AG09319 (cell line): ENCODE measurements around the gene DUS1L.

Experiments
- DNase-seq: peaks from one replicate; pipeline ENCODE4 v3.0.0-alpha.2; 2010; ENCODE audit warnings: low read depth; ENCODE audit errors: extremely low read depth
- CTCF ChIP-seq: IDR thresholded peaks from 2 replicates; pipeline ENCODE4 v1.5.1; 2011; ENCODE audit warnings: low read depth, mild to moderate bottlenecking, inconsistent platforms, low read length, moderate library complexity

Gene DUS1L

DNA sequence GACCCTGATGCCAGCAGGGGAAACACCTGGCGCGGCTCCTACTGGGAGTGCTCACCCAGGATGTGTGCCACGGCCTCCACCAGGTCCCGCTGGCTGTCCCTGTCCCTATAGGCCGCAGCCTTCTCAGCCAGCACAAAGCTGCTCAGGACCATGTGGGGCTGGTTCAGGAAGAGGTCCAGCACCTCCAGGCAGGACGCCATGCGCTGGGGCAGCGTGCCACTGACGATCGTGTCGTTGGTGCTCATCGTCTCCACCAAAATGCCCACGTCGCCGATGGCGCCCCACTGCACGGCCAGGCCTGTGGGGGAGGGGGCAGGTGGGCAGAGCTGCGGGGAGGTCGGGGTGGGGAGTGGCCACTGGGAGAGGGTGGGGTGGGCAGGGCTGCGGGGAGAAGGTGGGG lies 15.9 kb upstream of the DUS1L start:
- DNase-seq: no peak
- TF ChIP-seq CTCF: no peak

GRCh38 chr17:82080789-82081464 lies 15.3 kb upstream of the DUS1L start:
- DNase-seq: no peak

DNA sequence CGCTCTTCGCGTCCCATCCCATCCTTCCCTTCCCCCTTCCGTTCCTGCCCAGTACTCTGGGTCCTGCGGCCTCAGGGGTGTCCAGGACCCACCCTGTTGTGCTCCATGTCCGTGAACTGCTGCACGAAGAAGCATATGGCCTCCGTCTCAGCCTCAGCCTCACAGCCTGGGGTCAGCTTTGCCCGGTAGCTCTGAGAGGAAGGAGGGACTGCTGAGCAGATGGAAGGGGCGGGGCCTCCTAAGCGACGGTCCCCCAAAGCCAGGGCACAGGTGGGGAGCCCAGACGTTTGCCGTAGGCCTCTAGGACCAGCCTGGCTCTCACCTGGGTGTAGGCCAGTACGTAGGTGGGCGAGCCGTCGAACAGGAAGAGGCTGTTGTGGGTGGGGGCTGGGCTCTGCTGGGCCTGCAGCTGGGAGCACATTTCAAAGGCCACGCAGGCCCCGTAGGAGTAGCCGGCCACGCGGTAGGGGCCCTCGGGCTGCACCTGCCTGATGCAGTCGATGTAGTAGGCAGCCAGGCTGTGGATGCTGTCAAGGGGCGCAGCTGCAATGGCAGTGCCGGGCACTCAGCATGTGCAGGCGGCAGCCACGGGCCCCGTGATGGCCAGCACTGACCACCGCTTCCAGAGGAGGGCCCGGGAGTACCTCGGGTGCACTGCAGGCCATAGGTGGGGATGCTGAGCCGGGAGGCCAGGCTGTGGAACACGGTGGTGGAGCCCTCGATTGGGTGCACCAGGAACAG lies 14.6 kb upstream of the DUS1L start:
- no peak for TF ChIP-seq CTCF
- DNase-seq: no peak

More at GRCh38 chr17:82080789-82081464, 15.3 kb upstream of the DUS1L start:
- no peak for TF ChIP-seq CTCF

- TF ChIP-seq CTCF: no peak
- DNase-seq: no peak
These were observed 13.5 kb upstream of the DUS1L start for GRCh38 chr17:82079001-82079677.

GRCh38 chr17:82078433-82078832 lies 12.8 kb upstream of the DUS1L start:
- no peak for TF ChIP-seq CTCF
- no peak for DNase-seq

- TF ChIP-seq CTCF: no peak
- no peak for DNase-seq
These were observed 12.2 kb upstream of the DUS1L start for GRCh38 chr17:82077617-82078358.
